H9 (cell line): ENCODE results near the gene VPS9D1. TPM values are rescaled to one million over a fixed set of nuclear protein-coding genes. Genes with fewer than 3 reads are reported as not detected.

Experiments used
- DNase-seq: peaks from one replicate; pipeline ENCODE4 v3.0.0-alpha.2; 2017
- H2AFZ ChIP-seq: one replicate; pipeline ENCODE4 v1.6.1; 2013; ENCODE audit warnings: mild to moderate bottlenecking, low read length, control low read depth, moderate library complexity
- H2AK5ac ChIP-seq: 2 replicates; pipeline ENCODE4 v1.6.1; 2013; ENCODE audit warnings: low read length, control low read depth, mixed read lengths; ENCODE audit not compliant: insufficient read length
- H2BK120ac ChIP-seq: one replicate; pipeline ENCODE4 v1.6.1; 2013; ENCODE audit warnings: low read depth, mild to moderate bottlenecking, low read length, control low read depth, inconsistent platforms; ENCODE audit not compliant: poor library complexity, severe bottlenecking
- H2BK12ac ChIP-seq: 2 replicates; pipeline ENCODE4 v1.6.1; 2013; ENCODE audit warnings: low read length, control low read depth, mixed read lengths, low read depth; ENCODE audit not compliant: insufficient read length
- H2BK15ac ChIP-seq: 2 replicates; pipeline ENCODE4 v1.6.1; 2013; ENCODE audit warnings: low read depth, low read length, control low read depth
- H2BK20ac ChIP-seq: one replicate; pipeline ENCODE4 v1.6.1; 2013; ENCODE audit warnings: low read depth, mild to moderate bottlenecking, low read length, control low read depth, inconsistent platforms; ENCODE audit not compliant: poor library complexity, severe bottlenecking
- H2BK5ac ChIP-seq: 2 replicates; pipeline ENCODE4 v1.6.1; 2013; ENCODE audit warnings: low read length, control low read depth, mixed read lengths; ENCODE audit not compliant: insufficient read length
- H3K14ac ChIP-seq: 2 replicates; pipeline ENCODE4 v1.6.1; 2013; ENCODE audit warnings: low read length, control low read depth; ENCODE audit not compliant: insufficient read depth
- H3K18ac ChIP-seq: 2 replicates; pipeline ENCODE4 v1.6.1; 2013; ENCODE audit warnings: low read depth, mild to moderate bottlenecking, mixed read lengths, low read length, control low read depth; ENCODE audit not compliant: insufficient read length
- H3K23ac ChIP-seq: 2 replicates; pipeline ENCODE4 v1.6.1; 2013; ENCODE audit warnings: low read length, control low read depth, mixed read lengths, low read depth; ENCODE audit not compliant: insufficient read length
- H3K23me2 ChIP-seq: 2 replicates; pipeline ENCODE4 v1.6.1; 2013; ENCODE audit warnings: low read depth, mild to moderate bottlenecking, mixed read lengths, low read length, control low read depth; ENCODE audit not compliant: insufficient read length, poor library complexity, severe bottlenecking
- H3K27ac ChIP-seq: 2 replicates; pipeline ENCODE4 v1.5.1; 2013; ENCODE audit warnings: low read length, control low read depth, mixed read lengths, low read depth; ENCODE audit not compliant: insufficient read length
- H3K27me3 ChIP-seq: 2 replicates; pipeline ENCODE4 v1.6.1; 2013; ENCODE audit warnings: low read length, control low read depth, inconsistent platforms; ENCODE audit not compliant: insufficient read depth
- H3K4ac ChIP-seq: 2 replicates; pipeline ENCODE4 v1.6.1; 2013; ENCODE audit warnings: low read depth, mild to moderate bottlenecking, control low read depth, inconsistent platforms, low read length, moderate library complexity
- H3K4me1 ChIP-seq: 2 replicates; pipeline ENCODE4 v1.6.1; 2013; ENCODE audit warnings: low read length, control low read depth, inconsistent platforms; ENCODE audit not compliant: insufficient read depth
- H3K4me2 ChIP-seq: 2 replicates; pipeline ENCODE4 v1.6.1; 2013; ENCODE audit warnings: low read length, control low read depth, mixed read lengths; ENCODE audit not compliant: insufficient read length, insufficient read depth
- H3K56ac ChIP-seq: 2 replicates; pipeline ENCODE4 v1.6.1; 2013; ENCODE audit warnings: low read depth, mild to moderate bottlenecking, mixed read lengths, low read length, control low read depth; ENCODE audit not compliant: insufficient read length
- H3K79me1 ChIP-seq: 2 replicates; pipeline ENCODE4 v1.6.1; 2013; ENCODE audit warnings: low read depth, mild to moderate bottlenecking, moderate library complexity, low read length, control low read depth, inconsistent platforms; ENCODE audit not compliant: insufficient read depth, poor library complexity, severe bottlenecking
- H3K79me2 ChIP-seq: 2 replicates; pipeline ENCODE4 v1.6.1; 2013; ENCODE audit warnings: low read length, control low read depth, inconsistent platforms; ENCODE audit not compliant: insufficient read depth
- H3K9ac ChIP-seq: 2 replicates; pipeline ENCODE4 v1.6.1; 2013; ENCODE audit warnings: low read length, control low read depth, mixed read lengths; ENCODE audit not compliant: insufficient read length; ENCODE audit errors: extremely low read depth
- H3K9me3 ChIP-seq: one replicate; pipeline ENCODE4 v1.6.1; 2013; ENCODE audit warnings: low read depth, low read length, inconsistent platforms; ENCODE audit not compliant: control insufficient read depth
- H3T11ph ChIP-seq: one replicate; pipeline ENCODE4 v1.6.1; 2013; ENCODE audit warnings: mild to moderate bottlenecking, low read length, control low read depth, inconsistent platforms
- H4K20me1 ChIP-seq: one replicate; pipeline ENCODE4 v1.6.1; 2013; ENCODE audit not compliant: control insufficient read depth, insufficient read length, insufficient read depth
- H4K5ac ChIP-seq: 2 replicates; pipeline ENCODE4 v1.6.1; 2013; ENCODE audit warnings: low read depth, mild to moderate bottlenecking, mixed read lengths, low read length, control low read depth; ENCODE audit not compliant: insufficient read length
- H4K8ac ChIP-seq: replicated peaks from 2 replicates; pipeline ENCODE4 v1.6.1; 2013; ENCODE audit warnings: low read length, control low read depth, mixed read lengths, low read depth; ENCODE audit not compliant: insufficient read length
- H4K91ac ChIP-seq: 2 replicates; pipeline ENCODE4 v1.6.1; 2013; ENCODE audit warnings: low read depth, mild to moderate bottlenecking, moderate library complexity, mixed read lengths, low read length, control low read depth; ENCODE audit not compliant: insufficient read length
- H3K27ac Mint-ChIP-seq, 3 experiments: 2 replicates in 2 of 3; 3 replicates in 1 of 3; pipeline ENCODE4 v1.8.0; 2020 to 2021; ENCODE audit warnings: mixed read lengths in 3 of 3, mild to moderate bottlenecking in 1 of 3, moderate library complexity in 1 of 3
- H3K27me3 Mint-ChIP-seq: 2 replicates; pipeline ENCODE4 v1.8.0; 2021; ENCODE audit warnings: low read depth, mild to moderate bottlenecking, moderate library complexity, mixed read lengths
- H3K36me3 Mint-ChIP-seq, 3 experiments: 2 replicates in 2 of 3; 3 replicates in 1 of 3; pipeline ENCODE4 v1.8.0; 2020 to 2021; ENCODE audit warnings: low read depth in 3 of 3, mixed read lengths in 3 of 3; ENCODE audit not compliant: insufficient read depth in 1 of 3
- H3K4me1 Mint-ChIP-seq, 2 experiments: 2 replicates each; pipeline ENCODE4 v1.8.0; 2020; ENCODE audit warnings: mixed read lengths in 2 of 2
- H3K4me3 Mint-ChIP-seq, 2 experiments: 2 replicates in 1 of 2; 3 replicates in 1 of 2; pipeline ENCODE4 v1.8.0; 2020 to 2021; ENCODE audit warnings: mild to moderate bottlenecking in 2 of 2, mixed read lengths in 2 of 2, moderate library complexity in 1 of 2
- H3K9me3 Mint-ChIP-seq, 2 experiments: 2 replicates in 1 of 2; 3 replicates in 1 of 2; pipeline ENCODE4 v1.8.0; 2020; ENCODE audit warnings: mild to moderate bottlenecking in 2 of 2, mixed read lengths in 2 of 2, moderate library complexity in 1 of 2
- WGBS: extraction: QIAGEN DNeasy Blood & Tissue Kit; methylation state at CpG from one replicate; pipeline ENCODE4 v1.1.7; 2013; ENCODE audit warnings: missing lambda C conversion rate, low lambda C conversion rate, mixed read lengths; ENCODE audit not compliant: insufficient read length; ENCODE audit errors: extremely low coverage; 5-methylcytosine and 5-hydroxymethylcytosine counted together
- total RNA-seq: library from RNA; stranded (reverse); gene quantifications from 2 replicates; pipeline ENCODE4 v1.2.1, GENCODE V29; 2021
- TF ChIP-seq, protein P1 (sequence below): fragments of 200-600 bp; sonication (generic); conservative IDR thresholded peaks from 3 replicates; pipeline ENCODE4 v1.8.0; 2021; ENCODE audit warnings: antibody characterized with exemption, mild to moderate bottlenecking

The VPS9D1 gene
- total RNA-seq, 1 experiment from 2014 or later: 6.0 TPM

DNA sequence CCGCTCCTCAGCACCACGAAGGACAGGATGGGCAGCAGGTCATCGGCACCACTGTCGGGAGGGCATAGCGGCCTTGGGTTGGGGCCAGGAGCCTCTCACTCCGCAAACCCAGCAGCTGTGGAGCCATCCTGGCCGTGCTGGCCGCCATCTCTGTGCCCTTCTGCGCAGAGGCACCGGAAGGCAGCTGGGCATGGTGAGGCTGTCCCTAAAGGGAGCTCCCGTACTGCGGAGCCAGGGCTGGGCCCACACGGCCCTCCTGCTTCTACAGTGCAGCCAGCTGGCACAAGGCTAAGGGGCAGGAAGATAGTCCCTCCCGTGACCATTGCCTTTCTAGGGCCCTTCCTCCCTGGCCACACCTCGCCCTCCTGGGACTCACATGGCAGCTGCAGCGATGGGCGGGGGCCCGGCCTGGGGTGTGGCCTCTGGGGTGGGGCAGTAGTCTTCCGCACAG lies 12.2 kb downstream of the VPS9D1 start:
- H3K4me1 ChIP-seq: no peaks in the 10 kb centered on the region
- H3K4ac ChIP-seq: no peak overlapping the region
- H3T11ph ChIP-seq: no peak overlapping the region
- no peak overlapping the region for H3K4me2 ChIP-seq
- H3K9me3 ChIP-seq: no peaks in the 10 kb centered on the region
- no peak overlapping the region for H2BK20ac ChIP-seq
- no peak overlapping the region for H2AK5ac ChIP-seq
- peaks cover 11% of the 10 kb centered on the region for H3K23me2 ChIP-seq
- no peaks in the 10 kb centered on the region for H3K27me3 ChIP-seq
- peaks cover 0 to 5% (median 0%) of the 10 kb centered on the region in 3 experiments; a peak in 1 of 7 replicates for H3K36me3 Mint-ChIP-seq
- no peak overlapping the region for H3K56ac ChIP-seq
- H3K18ac ChIP-seq: no peak overlapping the region
- no peaks in the 10 kb centered on the region for H3K79me2 ChIP-seq
- no peak overlapping the region for H2BK120ac ChIP-seq
- H3K27me3 Mint-ChIP-seq: peaks cover 20% of the 10 kb centered on the region
- no peaks in the 10 kb centered on the region for H3K79me1 ChIP-seq
- no peak overlapping the region for H4K8ac ChIP-seq
- H2BK15ac ChIP-seq: no peak overlapping the region
- H4K20me1 ChIP-seq: no peaks in the 10 kb centered on the region
- H3K9ac ChIP-seq: no peak overlapping the region
- H4K91ac ChIP-seq: no peak overlapping the region
- H2BK12ac ChIP-seq: no peak overlapping the region
- WGBS: no CpG with 5 or more reads among the region's 19 CpGs
- no peak overlapping the region for H3K23ac ChIP-seq
- no peak overlapping the region for H3K27ac Mint-ChIP-seq
- H3K4me3 Mint-ChIP-seq: no peak overlapping the region
- DNase-seq: no peak
- peaks cover 13 to 18% of the 10 kb centered on the region in 2 experiments for H3K4me1 Mint-ChIP-seq
- TF ChIP-seq, protein P1, sequence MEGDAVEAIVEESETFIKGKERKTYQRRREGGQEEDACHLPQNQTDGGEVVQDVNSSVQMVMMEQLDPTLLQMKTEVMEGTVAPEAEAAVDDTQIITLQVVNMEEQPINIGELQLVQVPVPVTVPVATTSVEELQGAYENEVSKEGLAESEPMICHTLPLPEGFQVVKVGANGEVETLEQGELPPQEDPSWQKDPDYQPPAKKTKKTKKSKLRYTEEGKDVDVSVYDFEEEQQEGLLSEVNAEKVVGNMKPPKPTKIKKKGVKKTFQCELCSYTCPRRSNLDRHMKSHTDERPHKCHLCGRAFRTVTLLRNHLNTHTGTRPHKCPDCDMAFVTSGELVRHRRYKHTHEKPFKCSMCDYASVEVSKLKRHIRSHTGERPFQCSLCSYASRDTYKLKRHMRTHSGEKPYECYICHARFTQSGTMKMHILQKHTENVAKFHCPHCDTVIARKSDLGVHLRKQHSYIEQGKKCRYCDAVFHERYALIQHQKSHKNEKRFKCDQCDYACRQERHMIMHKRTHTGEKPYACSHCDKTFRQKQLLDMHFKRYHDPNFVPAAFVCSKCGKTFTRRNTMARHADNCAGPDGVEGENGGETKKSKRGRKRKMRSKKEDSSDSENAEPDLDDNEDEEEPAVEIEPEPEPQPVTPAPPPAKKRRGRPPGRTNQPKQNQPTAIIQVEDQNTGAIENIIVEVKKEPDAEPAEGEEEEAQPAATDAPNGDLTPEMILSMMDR: no peak
- H2AFZ ChIP-seq: no peak overlapping the region
- no peaks in the 10 kb centered on the region for H3K9me3 Mint-ChIP-seq
- H3K27ac ChIP-seq: no peak overlapping the region
- no peak overlapping the region for H4K5ac ChIP-seq
- H2BK5ac ChIP-seq: no peak overlapping the region
- no peak overlapping the region; the same call in 1 of the 2 replicates for H3K14ac ChIP-seq
